ENCODE measurements around the gene CASQ1. TPM values are rescaled to one million over a fixed set of nuclear protein-coding genes. Genes with fewer than 3 reads are reported as not detected.

CASQ1 gene
- total RNA-seq, 1 donor from 2014 or later: 1.7 TPM

DNA sequence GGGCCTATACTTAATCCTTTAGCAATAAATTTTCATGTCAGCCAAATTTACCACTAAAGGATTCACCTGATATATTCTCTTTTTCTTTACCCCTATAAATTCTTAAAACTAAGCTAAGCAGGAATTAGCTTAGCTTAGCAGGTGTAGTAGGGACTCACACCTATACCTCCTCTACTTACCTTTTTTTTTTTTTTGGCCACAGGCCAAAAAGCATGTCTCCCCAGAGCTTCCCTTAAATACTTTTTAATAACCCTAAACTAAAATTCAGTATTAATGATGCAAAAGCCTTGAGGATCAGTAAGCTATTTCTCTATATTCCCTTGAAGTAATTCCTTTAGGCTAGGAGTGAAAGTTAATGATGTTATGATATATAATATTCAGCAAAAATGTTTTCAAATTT, 38.1 kb downstream of the CASQ1 start:
- Histone ChIP-seq H3K4me1 (ENCODE audit: insufficient read depth, low read length) (no peaks in the 10 kb centered on the region), H3K27me3 (ENCODE audit: insufficient read depth, low read length) (no peaks in the 10 kb centered on the region), H3K4me3 (ENCODE audit: insufficient read depth, low read depth, low read length) (no peak overlapping the region), H3K27ac (ENCODE audit: low read depth, low read length) (no peak overlapping the region), H3K36me3 (ENCODE audit: insufficient read depth, low read length) (peaks cover 55% of the 10 kb centered on the region), H3K4me2 (ENCODE audit: low read length) (no peak overlapping the region), H3K9me3 (ENCODE audit: insufficient read depth, low read depth, low read length) (no peaks in the 10 kb centered on the region), H4K20me1 (ENCODE audit: insufficient read depth, low read length) (peaks cover 22% of the 10 kb centered on the region), H3K79me2 (ENCODE audit: insufficient read depth, low read length) (no peaks in the 10 kb centered on the region), H2AFZ (ENCODE audit: low read depth, low read length) (no peak overlapping the region), H3K9ac (ENCODE audit: low read length) (no peak overlapping the region)
- DNase-seq (ENCODE audit: low read depth) (no peak), FAIRE-seq (no peak)
- Mint-ChIP-seq H3K27me3 (ENCODE audit: low read depth, unreplicated experiment) (no peaks in the 10 kb centered on the region), H3K27ac (ENCODE audit: unreplicated experiment) (no peak overlapping the region), H3K4me1 (ENCODE audit: low read depth, unreplicated experiment) (no peaks in the 10 kb centered on the region), H3K9me3 (ENCODE audit: unreplicated experiment) (no peaks in the 10 kb centered on the region), H3K4me3 (ENCODE audit: unreplicated experiment) (no peak overlapping the region), H3K36me3 (ENCODE audit: low read depth, unreplicated experiment) (peaks cover 11% of the 10 kb centered on the region)
- TF ChIP-seq, protein P1, sequence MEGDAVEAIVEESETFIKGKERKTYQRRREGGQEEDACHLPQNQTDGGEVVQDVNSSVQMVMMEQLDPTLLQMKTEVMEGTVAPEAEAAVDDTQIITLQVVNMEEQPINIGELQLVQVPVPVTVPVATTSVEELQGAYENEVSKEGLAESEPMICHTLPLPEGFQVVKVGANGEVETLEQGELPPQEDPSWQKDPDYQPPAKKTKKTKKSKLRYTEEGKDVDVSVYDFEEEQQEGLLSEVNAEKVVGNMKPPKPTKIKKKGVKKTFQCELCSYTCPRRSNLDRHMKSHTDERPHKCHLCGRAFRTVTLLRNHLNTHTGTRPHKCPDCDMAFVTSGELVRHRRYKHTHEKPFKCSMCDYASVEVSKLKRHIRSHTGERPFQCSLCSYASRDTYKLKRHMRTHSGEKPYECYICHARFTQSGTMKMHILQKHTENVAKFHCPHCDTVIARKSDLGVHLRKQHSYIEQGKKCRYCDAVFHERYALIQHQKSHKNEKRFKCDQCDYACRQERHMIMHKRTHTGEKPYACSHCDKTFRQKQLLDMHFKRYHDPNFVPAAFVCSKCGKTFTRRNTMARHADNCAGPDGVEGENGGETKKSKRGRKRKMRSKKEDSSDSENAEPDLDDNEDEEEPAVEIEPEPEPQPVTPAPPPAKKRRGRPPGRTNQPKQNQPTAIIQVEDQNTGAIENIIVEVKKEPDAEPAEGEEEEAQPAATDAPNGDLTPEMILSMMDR (IDR thresholded peaks at IDR 0.05; ENCODE audit: insufficient read depth, low read depth, low read length): no peak
- TF ChIP-seq EZH2 (IDR thresholded peaks at IDR 0.05; ENCODE audit: insufficient read depth, low read length): no peak

DNA sequence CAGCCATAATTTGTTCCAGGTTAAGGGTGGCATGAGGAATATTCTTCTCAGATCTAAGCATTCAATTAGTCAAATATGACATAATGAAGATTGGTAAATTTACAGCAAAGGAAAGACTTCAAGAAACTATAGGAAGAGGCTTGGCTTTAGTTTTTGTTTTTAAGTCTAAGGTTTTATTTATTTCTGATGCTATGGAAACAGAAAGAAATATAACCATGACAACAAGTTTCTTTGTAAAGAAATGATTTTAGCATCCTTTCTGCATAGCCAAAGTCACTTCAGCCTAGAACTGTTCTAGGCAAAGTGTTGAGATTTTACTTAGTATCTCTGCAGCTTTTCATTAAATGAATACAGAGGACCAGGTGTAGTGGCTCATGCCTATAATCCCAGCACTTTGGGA, 42.5 kb downstream of the CASQ1 start:
- H3K4me3 ChIP-seq (ENCODE audit: insufficient read depth, low read depth, low read length): no peak overlapping the region
- H2AFZ ChIP-seq (ENCODE audit: low read depth, low read length): no peak overlapping the region
- Mint-ChIP-seq H3K4me1 (ENCODE audit: low read depth, unreplicated experiment) (peaks cover 2% of the 10 kb centered on the region), H3K36me3 (ENCODE audit: low read depth, unreplicated experiment) (peaks cover 9% of the 10 kb centered on the region), H3K4me3 (ENCODE audit: unreplicated experiment) (no peak overlapping the region), H3K27me3 (ENCODE audit: low read depth, unreplicated experiment) (no peaks in the 10 kb centered on the region), H3K9me3 (ENCODE audit: unreplicated experiment) (no peaks in the 10 kb centered on the region), H3K27ac (ENCODE audit: unreplicated experiment) (peak overlapping the region; percentile 26)
- H3K27ac ChIP-seq (ENCODE audit: low read depth, low read length): no peak overlapping the region
- H3K9ac ChIP-seq (ENCODE audit: low read length): no peak overlapping the region
- H3K4me2 ChIP-seq (ENCODE audit: low read length): no peak overlapping the region
- H3K27me3 ChIP-seq (ENCODE audit: insufficient read depth, low read length): no peaks in the 10 kb centered on the region
- no peaks in the 10 kb centered on the region for H3K9me3 ChIP-seq (ENCODE audit: insufficient read depth, low read depth, low read length)
- peaks cover 28% of the 10 kb centered on the region for H4K20me1 ChIP-seq (ENCODE audit: insufficient read depth, low read length)
- no peaks in the 10 kb centered on the region for H3K4me1 ChIP-seq (ENCODE audit: insufficient read depth, low read length)
- no peak for DNase-seq (ENCODE audit: low read depth)
- peaks cover 2% of the 10 kb centered on the region for H3K79me2 ChIP-seq (ENCODE audit: insufficient read depth, low read length)
- H3K36me3 ChIP-seq (ENCODE audit: insufficient read depth, low read length): peaks cover 44% of the 10 kb centered on the region
- FAIRE-seq: no peak
- TF ChIP-seq, protein P1 (IDR thresholded peaks at IDR 0.05; ENCODE audit: insufficient read depth, low read depth, low read length): no peak
- TF ChIP-seq EZH2 (IDR thresholded peaks at IDR 0.05; ENCODE audit: insufficient read depth, low read length): no peak

- Mint-ChIP-seq H3K9me3 (ENCODE audit: unreplicated experiment) (no peaks in the 10 kb centered on the region), H3K4me3 (ENCODE audit: unreplicated experiment) (no peak overlapping the region), H3K27me3 (ENCODE audit: low read depth, unreplicated experiment) (no peaks in the 10 kb centered on the region), H3K4me1 (ENCODE audit: low read depth, unreplicated experiment) (peaks cover 2% of the 10 kb centered on the region), H3K36me3 (ENCODE audit: low read depth, unreplicated experiment) (peaks cover 11% of the 10 kb centered on the region), H3K27ac (ENCODE audit: unreplicated experiment) (no peak overlapping the region)
- no peak overlapping the region for H3K4me2 ChIP-seq (ENCODE audit: low read length)
- H3K27ac ChIP-seq (ENCODE audit: low read depth, low read length): no peak overlapping the region
- H3K9ac ChIP-seq (ENCODE audit: low read length): no peak overlapping the region
- peaks cover 36% of the 10 kb centered on the region for H3K36me3 ChIP-seq (ENCODE audit: insufficient read depth, low read length)
- H3K9me3 ChIP-seq (ENCODE audit: insufficient read depth, low read depth, low read length): no peaks in the 10 kb centered on the region
- peaks cover 10% of the 10 kb centered on the region for H3K79me2 ChIP-seq (ENCODE audit: insufficient read depth, low read length)
- peaks cover 28% of the 10 kb centered on the region for H4K20me1 ChIP-seq (ENCODE audit: insufficient read depth, low read length)
- DNase-seq (ENCODE audit: low read depth) (no peak), FAIRE-seq (no peak)
- no peaks in the 10 kb centered on the region for H3K27me3 ChIP-seq (ENCODE audit: insufficient read depth, low read length)
- no peaks in the 10 kb centered on the region for H3K4me1 ChIP-seq (ENCODE audit: insufficient read depth, low read length)
- no peak overlapping the region for H2AFZ ChIP-seq (ENCODE audit: low read depth, low read length)
- no peak overlapping the region for H3K4me3 ChIP-seq (ENCODE audit: insufficient read depth, low read depth, low read length)
- TF ChIP-seq, protein P1 (IDR thresholded peaks at IDR 0.05; ENCODE audit: insufficient read depth, low read depth, low read length): no peak
- no peak for TF ChIP-seq EZH2 (IDR thresholded peaks at IDR 0.05; ENCODE audit: insufficient read depth, low read length)
Observed at GRCh38 chr1:160236806-160237205, 46.4 kb downstream of the CASQ1 start.

Measured in astrocyte (in vitro differentiated cells and primary cell).